Astrocyte (in vitro differentiated cells and primary cell): ENCODE results near the gene MEGF11.

ENCODE experiments used
- EZH2 ChIP-seq: IDR thresholded peaks from 2 replicates; pipeline ENCODE4 v1.6.1; 2012; ENCODE audit warnings: mild to moderate bottlenecking, low read length, inconsistent platforms; ENCODE audit not compliant: insufficient read depth
- TF ChIP-seq, protein P1 (sequence below): IDR thresholded peaks from 2 replicates; pipeline ENCODE4 v1.5.1; 2011; ENCODE audit warnings: low read depth, mild to moderate bottlenecking, inconsistent platforms, low read length, moderate library complexity; ENCODE audit not compliant: insufficient read depth

DNA sequence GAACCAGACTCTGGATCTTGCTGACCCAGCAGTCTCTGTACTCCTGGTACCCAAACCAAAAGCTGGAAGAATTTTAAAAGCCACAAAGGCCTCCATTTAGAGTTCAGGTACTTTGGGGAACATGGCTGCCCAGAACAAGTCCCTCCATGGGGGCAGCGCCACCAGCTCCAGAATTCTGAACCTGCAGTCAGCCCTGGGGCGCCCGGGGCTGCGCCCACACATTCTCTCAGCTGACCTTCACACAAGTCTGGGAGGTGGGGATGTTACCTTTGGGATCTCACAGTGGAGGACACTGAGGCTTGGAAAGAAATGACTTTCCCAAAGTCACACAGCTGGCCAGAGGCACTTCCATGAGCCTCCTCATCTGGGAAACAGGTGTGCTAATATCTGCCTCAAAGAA lies 229.4 kb downstream of the MEGF11 start:
- TF ChIP-seq, protein P1, sequence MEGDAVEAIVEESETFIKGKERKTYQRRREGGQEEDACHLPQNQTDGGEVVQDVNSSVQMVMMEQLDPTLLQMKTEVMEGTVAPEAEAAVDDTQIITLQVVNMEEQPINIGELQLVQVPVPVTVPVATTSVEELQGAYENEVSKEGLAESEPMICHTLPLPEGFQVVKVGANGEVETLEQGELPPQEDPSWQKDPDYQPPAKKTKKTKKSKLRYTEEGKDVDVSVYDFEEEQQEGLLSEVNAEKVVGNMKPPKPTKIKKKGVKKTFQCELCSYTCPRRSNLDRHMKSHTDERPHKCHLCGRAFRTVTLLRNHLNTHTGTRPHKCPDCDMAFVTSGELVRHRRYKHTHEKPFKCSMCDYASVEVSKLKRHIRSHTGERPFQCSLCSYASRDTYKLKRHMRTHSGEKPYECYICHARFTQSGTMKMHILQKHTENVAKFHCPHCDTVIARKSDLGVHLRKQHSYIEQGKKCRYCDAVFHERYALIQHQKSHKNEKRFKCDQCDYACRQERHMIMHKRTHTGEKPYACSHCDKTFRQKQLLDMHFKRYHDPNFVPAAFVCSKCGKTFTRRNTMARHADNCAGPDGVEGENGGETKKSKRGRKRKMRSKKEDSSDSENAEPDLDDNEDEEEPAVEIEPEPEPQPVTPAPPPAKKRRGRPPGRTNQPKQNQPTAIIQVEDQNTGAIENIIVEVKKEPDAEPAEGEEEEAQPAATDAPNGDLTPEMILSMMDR = no peak
- TF ChIP-seq EZH2 = no peak
